ENCODE data around the gene MRPS6.

DNA sequence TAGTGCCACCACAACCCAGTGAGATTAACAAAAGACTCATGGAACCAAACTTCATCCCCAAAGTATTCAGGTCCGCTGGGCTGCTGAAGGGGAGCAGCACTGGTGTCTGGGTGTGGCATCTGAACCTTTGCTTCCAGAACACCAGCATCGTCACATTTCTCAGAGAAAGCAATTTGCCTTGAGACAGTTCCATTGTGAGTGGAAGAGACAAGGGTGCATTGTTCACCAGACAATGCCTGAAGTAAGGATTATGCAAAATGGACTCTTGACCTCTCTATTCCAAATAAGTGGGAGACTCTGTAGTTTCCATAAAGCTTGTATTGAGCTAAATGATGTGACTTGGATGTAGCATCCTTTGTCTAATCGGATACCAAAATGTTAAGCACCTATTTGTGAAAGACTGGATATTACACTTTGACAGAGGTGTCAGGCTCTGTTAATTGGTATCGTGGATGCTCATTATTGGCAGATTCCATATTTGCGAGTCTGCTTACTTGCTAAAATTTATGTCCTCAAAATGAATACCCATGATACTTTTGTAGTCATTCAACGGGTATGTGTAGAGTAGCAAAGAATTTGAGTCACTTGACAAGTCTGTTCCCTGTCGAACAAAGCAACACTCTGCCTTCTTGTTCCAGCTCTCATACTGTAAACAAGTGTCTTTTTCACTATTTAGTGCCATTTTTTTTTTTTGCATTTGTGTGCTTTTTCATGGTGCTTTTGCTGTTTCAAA, 75.6 kb downstream of the MRPS6 start:
- no peak for TF ChIP-seq GATA3 (IDR thresholded peaks at IDR 0.05; ENCODE audit: low read depth, low read length)
- no peak for TF ChIP-seq GATA2 (IDR thresholded peaks at IDR 0.05; ENCODE audit: low read depth, low read length)

Data from SH-SY5Y (cell line).